ENCODE results near the gene MOB3B. TPM values are rescaled to one million over a fixed set of nuclear protein-coding genes. Genes with fewer than 3 reads are reported as not detected.
A peak's percentile ranks its signal among the peaks of the same experiment; 100 is the strongest.

The MOB3B gene
- total RNA-seq, 1 donor from 2014 or later = 1.0 TPM

GRCh38 chr9:27367175-27367798 lies 162.3 kb downstream of the MOB3B start:
- Histone ChIP-seq H3K27ac (ENCODE audit: low read depth, low read length) (no peak overlapping the region), H3K4me3 (ENCODE audit: low read length in 3 of 3) (no peak overlapping the region), H3K27me3 (ENCODE audit: control insufficient read depth in 3 of 3, insufficient read depth in 3 of 3, low read length in 3 of 3) (no peaks in the 10 kb centered on the region), H3K9me3 (ENCODE audit: control insufficient read depth in 3 of 3, low read length in 3 of 3) (no peaks in the 10 kb centered on the region), H3K36me3 (ENCODE audit: control insufficient read depth in 3 of 3, insufficient read depth in 3 of 3, low read length in 3 of 3) (no peaks in the 10 kb centered on the region), H3K4me1 (ENCODE audit: control insufficient read depth in 3 of 3, insufficient read depth in 3 of 3, low read length in 3 of 3) (peaks cover 12 to 28% (median 24%) of the 10 kb centered on the region in 3 donors), H3K9ac (ENCODE audit: low read depth in 1 of 3, low read length in 3 of 3) (no peak overlapping the region)

- H3K27me3 ChIP-seq (ENCODE audit: control insufficient read depth in 3 of 3, insufficient read depth in 3 of 3, low read length in 3 of 3) = no peaks in the 10 kb centered on the region
- H3K9ac ChIP-seq (ENCODE audit: low read depth in 1 of 3, low read length in 3 of 3) = no peak overlapping the region
- no peaks in the 10 kb centered on the region for H3K36me3 ChIP-seq (ENCODE audit: control insufficient read depth in 3 of 3, insufficient read depth in 3 of 3, low read length in 3 of 3)
- H3K4me3 ChIP-seq (ENCODE audit: low read length in 3 of 3) = no peak overlapping the region
- peaks cover 12 to 23% (median 21%) of the 10 kb centered on the region in 3 donors for H3K4me1 ChIP-seq (ENCODE audit: control insufficient read depth in 3 of 3, insufficient read depth in 3 of 3, low read length in 3 of 3)
- no peaks in the 10 kb centered on the region for H3K9me3 ChIP-seq (ENCODE audit: control insufficient read depth in 3 of 3, low read length in 3 of 3)
- H3K27ac ChIP-seq (ENCODE audit: low read depth, low read length) = no peak overlapping the region
These were observed 163.8 kb downstream of the MOB3B start for GRCh38 chr9:27365707-27366376.

- H3K9me3 ChIP-seq (ENCODE audit: control insufficient read depth in 3 of 3, low read length in 3 of 3) = no peaks in the 10 kb centered on the region
- H3K4me1 ChIP-seq (ENCODE audit: control insufficient read depth in 3 of 3, insufficient read depth in 3 of 3, low read length in 3 of 3) = peaks cover 12 to 18% (median 15%) of the 10 kb centered on the region in 3 donors
- no peak overlapping the region for H3K9ac ChIP-seq (ENCODE audit: low read depth in 1 of 3, low read length in 3 of 3)
- no peaks in the 10 kb centered on the region for H3K36me3 ChIP-seq (ENCODE audit: control insufficient read depth in 3 of 3, insufficient read depth in 3 of 3, low read length in 3 of 3)
- H3K27me3 ChIP-seq (ENCODE audit: control insufficient read depth in 3 of 3, insufficient read depth in 3 of 3, low read length in 3 of 3) = no peaks in the 10 kb centered on the region
- H3K27ac ChIP-seq (ENCODE audit: low read depth, low read length) = no peak overlapping the region
- no peak overlapping the region for H3K4me3 ChIP-seq (ENCODE audit: low read length in 3 of 3)
These were observed 167.0 kb downstream of the MOB3B start for GRCh38 chr9:27362447-27363210.

GRCh38 chr9:27361492-27361891 lies 168.1 kb downstream of the MOB3B start:
- Histone ChIP-seq H3K4me1 (ENCODE audit: control insufficient read depth in 3 of 3, insufficient read depth in 3 of 3, low read length in 3 of 3) (peaks cover 6 to 12% (median 9%) of the 10 kb centered on the region in 3 donors), H3K36me3 (ENCODE audit: control insufficient read depth in 3 of 3, insufficient read depth in 3 of 3, low read length in 3 of 3) (no peaks in the 10 kb centered on the region), H3K27ac (ENCODE audit: low read depth, low read length) (no peak overlapping the region), H3K27me3 (ENCODE audit: control insufficient read depth in 3 of 3, insufficient read depth in 3 of 3, low read length in 3 of 3) (no peaks in the 10 kb centered on the region), H3K4me3 (ENCODE audit: low read length in 3 of 3) (no peak overlapping the region), H3K9ac (ENCODE audit: low read depth in 1 of 3, low read length in 3 of 3) (no peak overlapping the region), H3K9me3 (ENCODE audit: control insufficient read depth in 3 of 3, low read length in 3 of 3) (no peaks in the 10 kb centered on the region)

GRCh38 chr9:27359763-27360162 lies 169.9 kb downstream of the MOB3B start:
- Histone ChIP-seq H3K27ac (ENCODE audit: low read depth, low read length) (no peak overlapping the region), H3K9me3 (ENCODE audit: control insufficient read depth in 3 of 3, low read length in 3 of 3) (peaks cover 0 to 2% (median 0%) of the 10 kb centered on the region in 3 donors), H3K36me3 (ENCODE audit: control insufficient read depth in 3 of 3, insufficient read depth in 3 of 3, low read length in 3 of 3) (no peaks in the 10 kb centered on the region), H3K4me1 (ENCODE audit: control insufficient read depth in 3 of 3, insufficient read depth in 3 of 3, low read length in 3 of 3) (peaks cover 0 to 4% (median 2%) of the 10 kb centered on the region in 3 donors), H3K4me3 (ENCODE audit: low read length in 3 of 3) (no peak overlapping the region), H3K27me3 (ENCODE audit: control insufficient read depth in 3 of 3, insufficient read depth in 3 of 3, low read length in 3 of 3) (no peaks in the 10 kb centered on the region), H3K9ac (ENCODE audit: low read depth in 1 of 3, low read length in 3 of 3) (no peak overlapping the region)

GRCh38 chr9:27358007-27358406 lies 171.6 kb downstream of the MOB3B start:
- H3K27me3 ChIP-seq (ENCODE audit: control insufficient read depth in 3 of 3, insufficient read depth in 3 of 3, low read length in 3 of 3) = no peaks in the 10 kb centered on the region

GRCh38 chr9:27356446-27356845 lies 173.2 kb downstream of the MOB3B start:
- H3K4me1 ChIP-seq (ENCODE audit: control insufficient read depth in 3 of 3, insufficient read depth in 3 of 3, low read length in 3 of 3) = peaks cover 6 to 13% (median 8%) of the 10 kb centered on the region in 3 donors
- no peak overlapping the region for H3K9ac ChIP-seq (ENCODE audit: low read depth in 1 of 3, low read length in 3 of 3)
- H3K9me3 ChIP-seq (ENCODE audit: control insufficient read depth in 3 of 3, low read length in 3 of 3) = peaks cover 0 to 2% (median 0%) of the 10 kb centered on the region in 3 donors
- no peak overlapping the region for H3K27ac ChIP-seq (ENCODE audit: low read depth, low read length)
- H3K27me3 ChIP-seq (ENCODE audit: control insufficient read depth in 3 of 3, insufficient read depth in 3 of 3, low read length in 3 of 3) = no peaks in the 10 kb centered on the region
- no peak overlapping the region for H3K4me3 ChIP-seq (ENCODE audit: low read length in 3 of 3)
- H3K36me3 ChIP-seq (ENCODE audit: control insufficient read depth in 3 of 3, insufficient read depth in 3 of 3, low read length in 3 of 3) = no peaks in the 10 kb centered on the region

More at GRCh38 chr9:27358007-27358406, 171.6 kb downstream of the MOB3B start:
- Histone ChIP-seq H3K9ac (ENCODE audit: low read depth in 1 of 3, low read length in 3 of 3) (no peak overlapping the region), H3K9me3 (ENCODE audit: control insufficient read depth in 3 of 3, low read length in 3 of 3) (peaks cover 0 to 2% (median 0%) of the 10 kb centered on the region in 3 donors), H3K4me3 (ENCODE audit: low read length in 3 of 3) (no peak overlapping the region), H3K4me1 (ENCODE audit: control insufficient read depth in 3 of 3, insufficient read depth in 3 of 3, low read length in 3 of 3) (peaks cover 2 to 11% (median 4%) of the 10 kb centered on the region in 3 donors), H3K36me3 (ENCODE audit: control insufficient read depth in 3 of 3, insufficient read depth in 3 of 3, low read length in 3 of 3) (no peaks in the 10 kb centered on the region), H3K27ac (ENCODE audit: low read depth, low read length) (peak overlapping the region; percentile 7)

- Histone ChIP-seq H3K27me3 (ENCODE audit: control insufficient read depth in 3 of 3, insufficient read depth in 3 of 3, low read length in 3 of 3) (no peaks in the 10 kb centered on the region), H3K9me3 (ENCODE audit: control insufficient read depth in 3 of 3, low read length in 3 of 3) (peaks cover 0 to 2% (median 0%) of the 10 kb centered on the region in 3 donors), H3K4me3 (ENCODE audit: low read length in 3 of 3) (no peak overlapping the region), H3K27ac (ENCODE audit: low read depth, low read length) (no peak overlapping the region), H3K36me3 (ENCODE audit: control insufficient read depth in 3 of 3, insufficient read depth in 3 of 3, low read length in 3 of 3) (no peaks in the 10 kb centered on the region), H3K4me1 (ENCODE audit: control insufficient read depth in 3 of 3, insufficient read depth in 3 of 3, low read length in 3 of 3) (peaks cover 12 to 25% (median 17%) of the 10 kb centered on the region in 3 donors), H3K9ac (ENCODE audit: low read depth in 1 of 3, low read length in 3 of 3) (no peak overlapping the region)
These were observed 174.4 kb downstream of the MOB3B start for GRCh38 chr9:27355166-27355565.

GRCh38 chr9:27353474-27354229 lies 176.0 kb downstream of the MOB3B start:
- Histone ChIP-seq H3K36me3 (ENCODE audit: control insufficient read depth in 3 of 3, insufficient read depth in 3 of 3, low read length in 3 of 3) (no peaks in the 10 kb centered on the region), H3K4me1 (ENCODE audit: control insufficient read depth in 3 of 3, insufficient read depth in 3 of 3, low read length in 3 of 3) (peaks cover 12 to 25% (median 22%) of the 10 kb centered on the region in 3 donors), H3K27ac (ENCODE audit: low read depth, low read length) (no peak overlapping the region), H3K9me3 (ENCODE audit: control insufficient read depth in 3 of 3, low read length in 3 of 3) (peaks cover 0 to 2% (median 0%) of the 10 kb centered on the region in 3 donors), H3K9ac (ENCODE audit: low read depth in 1 of 3, low read length in 3 of 3) (no peak overlapping the region), H3K4me3 (ENCODE audit: low read length in 3 of 3) (no peak overlapping the region), H3K27me3 (ENCODE audit: control insufficient read depth in 3 of 3, insufficient read depth in 3 of 3, low read length in 3 of 3) (no peaks in the 10 kb centered on the region)
